WTC11 (cell line): Measurements from ENCODE around the gene PUS1.

Experiments used
- ZNF232 ChIP-seq: sonication (generic); formaldehyde crosslinking; IDR thresholded peaks from 2 replicates; pipeline ENCODE4 v1.8.0; 2022; ENCODE audit warnings: mild to moderate bottlenecking, missing genetic modification reagents
- TF ChIP-seq, protein P1 (sequence below): fragments of 200-600 bp; IDR thresholded peaks from 2 replicates; pipeline ENCODE4 v1.8.0; 2022; ENCODE audit warnings: antibody characterized with exemption
- TF ChIP-seq, protein P2 (sequence below): sonication (generic); formaldehyde crosslinking; IDR thresholded peaks from 2 replicates; pipeline ENCODE4 v1.8.1; 2023; ENCODE audit warnings: mild to moderate bottlenecking, missing genetic modification reagents, moderate library complexity

DNA sequence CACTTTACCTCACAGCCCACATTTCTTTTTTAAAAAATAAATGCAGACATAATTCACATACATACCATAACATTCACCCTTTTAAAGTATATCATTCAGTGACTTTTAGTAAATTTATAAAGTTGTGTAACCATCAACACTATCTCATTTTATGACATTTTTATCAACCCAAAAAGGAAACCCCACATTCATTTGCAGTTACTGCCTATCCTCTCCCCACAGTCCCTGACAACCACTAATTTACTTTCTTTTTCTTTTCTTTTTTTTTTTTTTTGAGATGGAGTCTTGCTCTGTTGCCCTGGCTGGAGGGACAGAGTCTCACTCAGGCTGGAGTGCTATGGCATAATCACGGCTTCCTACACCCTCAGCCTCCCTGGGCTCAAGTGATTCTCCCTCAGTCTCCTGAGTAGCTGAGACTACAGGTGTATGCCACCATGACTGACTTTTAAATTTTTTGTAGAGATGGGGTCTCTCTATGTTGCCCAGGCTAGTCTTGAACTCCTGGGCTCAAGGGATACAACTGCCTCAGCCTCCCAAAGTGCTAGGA lies 19.2 kb downstream of the PUS1 start:
- TF ChIP-seq, protein P1, sequence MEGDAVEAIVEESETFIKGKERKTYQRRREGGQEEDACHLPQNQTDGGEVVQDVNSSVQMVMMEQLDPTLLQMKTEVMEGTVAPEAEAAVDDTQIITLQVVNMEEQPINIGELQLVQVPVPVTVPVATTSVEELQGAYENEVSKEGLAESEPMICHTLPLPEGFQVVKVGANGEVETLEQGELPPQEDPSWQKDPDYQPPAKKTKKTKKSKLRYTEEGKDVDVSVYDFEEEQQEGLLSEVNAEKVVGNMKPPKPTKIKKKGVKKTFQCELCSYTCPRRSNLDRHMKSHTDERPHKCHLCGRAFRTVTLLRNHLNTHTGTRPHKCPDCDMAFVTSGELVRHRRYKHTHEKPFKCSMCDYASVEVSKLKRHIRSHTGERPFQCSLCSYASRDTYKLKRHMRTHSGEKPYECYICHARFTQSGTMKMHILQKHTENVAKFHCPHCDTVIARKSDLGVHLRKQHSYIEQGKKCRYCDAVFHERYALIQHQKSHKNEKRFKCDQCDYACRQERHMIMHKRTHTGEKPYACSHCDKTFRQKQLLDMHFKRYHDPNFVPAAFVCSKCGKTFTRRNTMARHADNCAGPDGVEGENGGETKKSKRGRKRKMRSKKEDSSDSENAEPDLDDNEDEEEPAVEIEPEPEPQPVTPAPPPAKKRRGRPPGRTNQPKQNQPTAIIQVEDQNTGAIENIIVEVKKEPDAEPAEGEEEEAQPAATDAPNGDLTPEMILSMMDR: no peak
- TF ChIP-seq, protein P2, sequence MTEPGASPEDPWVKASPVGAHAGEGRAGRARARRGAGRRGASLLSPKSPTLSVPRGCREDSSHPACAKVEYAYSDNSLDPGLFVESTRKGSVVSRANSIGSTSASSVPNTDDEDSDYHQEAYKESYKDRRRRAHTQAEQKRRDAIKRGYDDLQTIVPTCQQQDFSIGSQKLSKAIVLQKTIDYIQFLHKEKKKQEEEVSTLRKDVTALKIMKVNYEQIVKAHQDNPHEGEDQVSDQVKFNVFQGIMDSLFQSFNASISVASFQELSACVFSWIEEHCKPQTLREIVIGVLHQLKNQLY (CRISPR knock-in tag): no peak
- no peak for TF ChIP-seq ZNF232
